Measurements from ENCODE around the gene ZNF746.

DNA sequence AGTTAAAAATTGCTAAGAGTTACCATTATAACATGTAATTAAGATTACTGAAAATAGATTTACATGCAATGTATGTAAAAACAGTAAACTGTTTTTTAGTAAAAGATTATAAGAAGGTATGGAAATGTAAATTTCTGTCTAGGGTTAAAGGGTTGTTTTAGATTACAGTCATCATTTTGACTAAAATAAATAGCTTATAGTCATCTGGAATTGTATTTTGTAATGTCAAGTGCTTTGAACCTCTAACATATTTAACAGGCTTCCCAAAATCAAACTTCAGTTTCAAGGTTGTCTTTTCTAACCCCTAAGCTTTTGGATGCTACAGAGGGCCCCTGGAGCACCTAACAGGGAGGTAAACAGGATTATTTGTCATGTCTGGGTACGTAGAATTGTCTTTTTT lies 35.0 kb upstream of the ZNF746 start:
- no peak for TF ChIP-seq EZH2 (IDR thresholded peaks at IDR 0.05)
- TF ChIP-seq POLR2AphosphoS5 (IDR thresholded peaks at IDR 0.05; ENCODE audit: borderline replicate concordance, low read depth, low read length): no peak
